ENCODE measurements around the gene THRB.

THRB gene

GRCh38 chr3:24368605-24369004, 126.0 kb downstream of the THRB start:
- no peak overlapping the region for H3K27ac ChIP-seq (ENCODE audit: low read depth, low read length)
- TF ChIP-seq, protein P1, sequence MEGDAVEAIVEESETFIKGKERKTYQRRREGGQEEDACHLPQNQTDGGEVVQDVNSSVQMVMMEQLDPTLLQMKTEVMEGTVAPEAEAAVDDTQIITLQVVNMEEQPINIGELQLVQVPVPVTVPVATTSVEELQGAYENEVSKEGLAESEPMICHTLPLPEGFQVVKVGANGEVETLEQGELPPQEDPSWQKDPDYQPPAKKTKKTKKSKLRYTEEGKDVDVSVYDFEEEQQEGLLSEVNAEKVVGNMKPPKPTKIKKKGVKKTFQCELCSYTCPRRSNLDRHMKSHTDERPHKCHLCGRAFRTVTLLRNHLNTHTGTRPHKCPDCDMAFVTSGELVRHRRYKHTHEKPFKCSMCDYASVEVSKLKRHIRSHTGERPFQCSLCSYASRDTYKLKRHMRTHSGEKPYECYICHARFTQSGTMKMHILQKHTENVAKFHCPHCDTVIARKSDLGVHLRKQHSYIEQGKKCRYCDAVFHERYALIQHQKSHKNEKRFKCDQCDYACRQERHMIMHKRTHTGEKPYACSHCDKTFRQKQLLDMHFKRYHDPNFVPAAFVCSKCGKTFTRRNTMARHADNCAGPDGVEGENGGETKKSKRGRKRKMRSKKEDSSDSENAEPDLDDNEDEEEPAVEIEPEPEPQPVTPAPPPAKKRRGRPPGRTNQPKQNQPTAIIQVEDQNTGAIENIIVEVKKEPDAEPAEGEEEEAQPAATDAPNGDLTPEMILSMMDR (IDR thresholded peaks at IDR 0.05; ENCODE audit: insufficient read depth, low read length, poor library complexity, severe bottlenecking), result no peak
- no peak for TF ChIP-seq EZH2phosphoT487 (conservative IDR thresholded peaks at IDR 0.05; ENCODE audit: low read length)
- no peak overlapping the region for H3K9ac ChIP-seq (ENCODE audit: low read length)
- H3K4me2 ChIP-seq (ENCODE audit: low read depth, low read length, poor library complexity, severe bottlenecking), result no peak overlapping the region
- no peaks in the 10 kb centered on the region for H3K27me3 ChIP-seq (ENCODE audit: low read length)
- no peaks in the 10 kb centered on the region for H3K9me2 ChIP-seq (replicated peaks; ENCODE audit: insufficient read depth, low read length)
- no peaks in the 10 kb centered on the region for H4K20me1 ChIP-seq (ENCODE audit: low read depth, low read length)
- H3K79me2 ChIP-seq (ENCODE audit: insufficient read depth, low read length), result no peaks in the 10 kb centered on the region
- H2AFZ ChIP-seq (ENCODE audit: low read depth, low read length, severe bottlenecking), result no peak overlapping the region
- H3F3A ChIP-seq (ENCODE audit: insufficient read depth), result no peaks in the 10 kb centered on the region
- H3K36me3 ChIP-seq (ENCODE audit: low read length), result no peaks in the 10 kb centered on the region
- H3K9me3 ChIP-seq (ENCODE audit: insufficient read depth, low read length), result no peaks in the 10 kb centered on the region
- no peak overlapping the region for H3K4me3 ChIP-seq (ENCODE audit: insufficient read depth, low read length, poor library complexity, severe bottlenecking)

DNA sequence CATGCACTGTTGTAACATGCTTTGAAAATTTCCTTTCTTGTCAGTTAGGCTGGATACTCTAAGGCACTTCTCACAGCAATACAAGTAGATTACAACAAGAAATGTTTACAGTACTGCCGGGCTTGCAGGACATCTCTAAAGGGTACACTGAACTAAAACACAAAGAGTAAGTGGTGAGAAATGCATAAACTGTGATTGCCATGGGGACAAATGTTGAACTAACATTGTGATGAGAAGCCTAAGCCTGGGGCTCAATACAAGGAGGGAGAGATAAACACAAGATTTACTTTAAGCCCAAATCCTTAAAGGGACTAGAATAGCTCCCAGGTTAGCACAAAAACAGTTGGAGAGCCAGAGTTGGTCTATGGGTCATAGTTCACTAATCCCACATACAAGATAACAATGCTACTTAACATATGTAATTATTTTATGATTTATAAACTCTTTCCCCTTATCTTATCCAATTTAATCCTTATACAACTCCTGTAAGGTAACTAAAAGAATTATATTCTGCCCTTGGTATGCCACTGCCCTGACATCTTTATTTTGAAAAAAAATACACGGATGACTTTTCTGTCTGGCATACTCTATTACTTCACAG, 126.9 kb downstream of the THRB start:
- Histone ChIP-seq H3K4me2 (ENCODE audit: low read depth, low read length, poor library complexity, severe bottlenecking) (no peak overlapping the region), H3K9me3 (ENCODE audit: insufficient read depth, low read length) (no peaks in the 10 kb centered on the region), H3K36me3 (ENCODE audit: low read length) (no peaks in the 10 kb centered on the region), H3F3A (ENCODE audit: insufficient read depth) (no peaks in the 10 kb centered on the region), H4K20me1 (ENCODE audit: low read depth, low read length) (no peaks in the 10 kb centered on the region), H3K27ac (ENCODE audit: low read depth, low read length) (no peak overlapping the region), H3K79me2 (ENCODE audit: insufficient read depth, low read length) (no peaks in the 10 kb centered on the region), H3K9me2 (replicated peaks; ENCODE audit: insufficient read depth, low read length) (no peaks in the 10 kb centered on the region), H3K9ac (ENCODE audit: low read length) (no peak overlapping the region), H3K27me3 (ENCODE audit: low read length) (no peaks in the 10 kb centered on the region), H2AFZ (ENCODE audit: low read depth, low read length, severe bottlenecking) (no peak overlapping the region), H3K4me3 (ENCODE audit: insufficient read depth, low read length, poor library complexity, severe bottlenecking) (no peak overlapping the region)
- TF ChIP-seq, protein P1 (IDR thresholded peaks at IDR 0.05; ENCODE audit: insufficient read depth, low read length, poor library complexity, severe bottlenecking), result no peak
- TF ChIP-seq EZH2phosphoT487 (conservative IDR thresholded peaks at IDR 0.05; ENCODE audit: low read length), result no peak

DNA sequence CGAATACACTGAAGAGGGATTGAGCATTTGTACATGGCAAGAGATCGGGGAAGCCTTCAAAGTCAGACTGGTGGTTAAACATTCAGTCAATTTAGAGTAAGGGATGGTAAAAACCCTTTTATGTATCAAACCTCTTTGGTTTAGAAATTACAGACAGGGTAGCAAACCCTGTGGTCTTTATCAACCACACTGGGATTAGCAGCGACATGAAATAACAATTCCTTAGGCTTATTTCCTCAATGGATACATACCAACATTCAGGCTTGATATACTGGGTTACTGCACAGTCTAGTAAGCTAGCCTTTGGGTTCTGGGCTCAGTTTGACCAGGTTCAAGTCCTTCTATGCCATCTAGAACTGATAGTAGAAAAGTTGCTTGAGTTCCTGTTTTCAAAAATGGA, 127.4 kb downstream of the THRB start:
- Histone ChIP-seq H3K4me2 (ENCODE audit: low read depth, low read length, poor library complexity, severe bottlenecking) (no peak overlapping the region), H3K27me3 (ENCODE audit: low read length) (0 out of 2 replicates have a peak, but pooled peaks cover 2% of the 10 kb centered on the region), H3K9ac (ENCODE audit: low read length) (no peak overlapping the region), H3K9me2 (replicated peaks; ENCODE audit: insufficient read depth, low read length) (no peaks in the 10 kb centered on the region), H3K9me3 (ENCODE audit: insufficient read depth, low read length) (no peaks in the 10 kb centered on the region), H4K20me1 (ENCODE audit: low read depth, low read length) (no peaks in the 10 kb centered on the region), H3K27ac (ENCODE audit: low read depth, low read length) (no peak overlapping the region), H3F3A (ENCODE audit: insufficient read depth) (no peaks in the 10 kb centered on the region), H3K79me2 (ENCODE audit: insufficient read depth, low read length) (no peaks in the 10 kb centered on the region), H3K4me3 (ENCODE audit: insufficient read depth, low read length, poor library complexity, severe bottlenecking) (no peak overlapping the region), H3K36me3 (ENCODE audit: low read length) (no peaks in the 10 kb centered on the region), H2AFZ (ENCODE audit: low read depth, low read length, severe bottlenecking) (no peak overlapping the region)
- TF ChIP-seq, protein P1 (IDR thresholded peaks at IDR 0.05; ENCODE audit: insufficient read depth, low read length, poor library complexity, severe bottlenecking), result no peak
- no peak for TF ChIP-seq EZH2phosphoT487 (conservative IDR thresholded peaks at IDR 0.05; ENCODE audit: low read length)

All from SU-DHL-6 (cell line).